NCI-H2081 (cell line): Measurements from ENCODE around the gene ZNF37A.
A peak's percentile ranks its signal among the peaks of the same experiment; 100 is the strongest.
"Not testable (repeated sequence)": the region's sequence is repeated elsewhere in the genome, so short reads cannot be mapped to it uniquely, and the experiment has no call there.

Experiments used
- DNase-seq, 2 experiments: peaks; one replicate each; lab custom pipeline; 2025; lab: John Stamatoyannopoulos, UW

ZNF37A gene

GRCh38 chr10:38094158-38094926 is at the start of gene ZNF37A:
Gene ZNF37A (plus strand): TSS chr10:38094337. CDS start chr10:38096618, 2,281 bp downstream.
- peak; percentile 86 to 94 for DNase-seq

GRCh38 chr10:38045129-38045528 is 49.0 kb upstream of the ZNF37A start:
- DNase-seq, result no peak

DNA sequence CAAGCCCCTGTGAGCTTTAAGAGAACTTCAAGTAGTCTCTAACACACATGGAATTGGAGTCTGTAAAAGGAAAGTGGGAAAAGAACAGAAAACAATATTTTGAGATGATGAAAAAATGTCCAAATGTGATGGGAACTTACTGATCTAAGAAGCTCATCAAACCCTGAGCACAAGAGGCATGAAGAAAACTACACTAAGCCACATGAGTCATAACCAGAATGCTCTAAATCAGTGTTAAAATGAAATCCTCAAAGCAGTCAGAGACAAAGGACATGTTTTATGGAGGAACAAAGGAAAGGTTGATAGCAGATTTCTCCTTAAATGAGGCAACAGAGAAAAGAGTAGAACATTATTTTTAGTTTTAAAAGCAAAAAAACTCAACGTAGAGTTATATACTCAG is 46.5 kb upstream of the ZNF37A start:
- DNase-seq, result no peak

DNA sequence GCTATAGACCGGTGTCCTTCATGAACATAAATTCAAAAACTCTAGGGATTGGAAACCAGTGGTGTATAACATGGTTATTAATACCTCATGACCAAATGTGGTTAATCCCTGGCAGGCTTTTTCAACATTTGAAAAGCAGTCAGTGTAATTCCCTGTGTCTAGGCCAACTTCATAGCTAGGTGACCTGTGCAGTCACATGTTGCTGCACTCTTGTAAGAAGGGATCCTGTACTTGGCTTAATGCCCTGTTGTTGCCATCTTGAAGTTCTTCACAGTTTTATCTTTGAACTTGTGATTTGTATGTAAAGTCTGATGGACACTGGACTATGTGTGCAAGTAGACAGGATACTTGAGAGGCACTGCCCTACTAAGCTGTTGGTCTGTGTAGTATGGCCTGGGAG is 43.9 kb upstream of the ZNF37A start:
- no peak for DNase-seq

DNA sequence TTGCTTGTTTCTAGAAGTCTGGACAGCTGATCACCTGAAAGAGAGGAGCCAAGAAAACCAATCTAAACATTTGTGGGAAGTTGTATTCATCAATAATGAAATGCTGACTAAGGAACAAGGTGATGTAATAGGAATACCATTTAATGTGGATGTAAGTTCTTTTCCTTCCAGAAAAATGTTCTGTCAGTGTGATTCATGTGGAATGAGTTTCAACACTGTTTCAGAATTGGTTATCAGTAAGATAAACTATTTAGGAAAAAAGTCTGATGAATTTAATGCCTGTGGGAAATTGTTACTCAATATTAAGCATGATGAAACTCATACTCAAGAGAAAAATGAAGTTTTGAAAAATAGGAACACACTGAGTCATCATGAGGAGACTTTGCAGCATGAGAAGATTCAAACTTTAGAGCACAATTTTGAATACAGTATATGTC is 39.8 kb upstream of the ZNF37A start:
- DNase-seq, result no peak

- DNase-seq, result not testable (repeated sequence)
These were observed 38.8 kb upstream of the ZNF37A start for GRCh38 chr10:38055274-38055894.

DNA sequence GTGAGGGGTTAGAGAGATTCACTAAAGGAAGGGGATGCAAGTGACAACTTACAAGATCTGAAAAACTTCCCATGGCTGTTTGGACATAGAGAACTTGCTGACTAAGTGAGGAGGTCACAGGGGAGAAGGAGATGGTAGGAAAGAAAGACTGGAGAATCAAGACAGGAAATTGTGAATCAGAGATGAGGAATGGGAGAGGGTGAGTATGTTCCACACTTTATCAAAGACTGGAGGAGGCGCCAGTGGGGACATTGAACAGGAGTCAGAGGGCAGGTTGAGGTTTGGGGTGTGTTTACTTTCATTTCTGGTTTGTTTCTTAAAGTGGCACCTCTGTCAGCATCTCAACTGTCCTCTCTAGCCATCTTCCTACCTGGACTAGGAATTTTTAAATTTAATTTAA is 24.5 kb upstream of the ZNF37A start:
- DNase-seq, result not testable (repeated sequence)

GRCh38 chr10:38070501-38070900 is 23.6 kb upstream of the ZNF37A start:
- DNase-seq, result no peak

DNA sequence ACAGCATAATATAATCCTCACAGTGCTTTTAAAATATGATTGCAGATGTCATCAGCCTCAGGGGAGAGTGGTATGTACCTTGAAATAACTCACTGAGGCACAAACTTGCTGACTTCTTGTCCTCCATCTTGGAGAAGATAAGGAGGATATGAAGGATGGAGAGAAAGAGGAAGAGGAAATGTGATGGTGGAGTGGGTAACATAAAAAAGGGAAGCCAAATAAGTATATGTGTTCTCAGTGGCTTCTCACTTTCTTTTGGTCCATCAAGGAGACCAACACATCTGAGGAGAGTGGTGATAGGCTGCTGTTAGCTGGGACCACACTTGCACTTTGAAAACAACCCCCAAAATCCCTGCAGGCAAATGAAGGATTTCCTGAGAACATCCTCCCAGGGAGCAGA is 21.6 kb upstream of the ZNF37A start:
- no peak for DNase-seq

DNA sequence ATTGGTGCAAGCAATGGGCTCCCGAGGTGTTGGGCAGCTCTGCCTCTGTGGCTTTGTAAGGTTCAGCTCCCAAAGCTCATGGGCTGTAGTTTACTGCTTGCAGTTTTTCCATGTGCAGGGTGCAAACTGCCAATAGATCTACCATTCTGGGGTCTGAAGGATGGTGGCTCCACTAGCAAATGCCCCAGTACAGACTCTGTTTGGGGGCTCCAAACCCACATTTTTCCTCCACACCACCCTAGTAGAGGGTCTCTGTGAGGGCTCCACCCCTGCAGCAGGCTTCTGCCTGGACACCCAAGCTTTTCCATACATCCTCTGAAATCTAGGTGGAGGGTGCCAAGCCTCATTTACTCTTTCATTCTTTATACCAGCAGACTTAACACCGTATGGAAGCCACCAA is 17.4 kb upstream of the ZNF37A start:
- DNase-seq, result no peak

GRCh38 chr10:38093318-38093717 is 819 bp upstream of the ZNF37A start:
- DNase-seq, result not testable (repeated sequence)

GRCh38 chr10:38093816-38094157 is 350 bp upstream of the ZNF37A start:
- no peak for DNase-seq

DNA sequence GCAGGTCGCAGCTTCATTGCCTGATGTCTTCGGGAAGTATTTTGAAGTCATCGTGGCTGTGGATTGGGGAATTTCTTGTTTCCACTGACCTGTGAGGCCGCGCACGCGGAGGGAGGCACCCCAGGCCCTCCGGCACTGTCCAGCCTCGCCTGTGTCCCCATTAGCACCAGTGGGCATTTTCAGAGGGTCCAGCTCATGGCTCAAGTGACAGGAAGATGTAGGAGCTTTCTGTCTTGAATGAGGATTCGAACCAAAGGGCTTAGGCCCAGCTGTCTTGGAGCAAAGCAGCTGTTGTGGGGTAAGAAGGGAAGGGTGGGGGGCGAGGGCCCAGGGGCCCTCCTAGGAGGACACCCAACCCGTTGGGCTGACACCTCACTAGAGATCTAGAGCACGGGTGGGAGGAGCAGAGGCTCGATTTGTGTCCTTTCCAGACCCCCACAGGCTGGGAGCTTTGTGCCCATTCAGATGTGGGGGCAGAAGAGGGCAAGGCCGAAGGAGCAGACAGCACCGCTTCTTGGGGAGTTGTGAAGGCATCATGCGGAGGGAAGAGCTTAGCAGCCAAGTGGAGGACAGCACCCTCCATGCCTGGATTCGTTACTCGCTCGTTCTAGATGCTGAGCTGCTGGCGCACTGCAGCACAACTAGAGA is 914 bp downstream of the ZNF37A start:
- DNase-seq, result no peak

DNA sequence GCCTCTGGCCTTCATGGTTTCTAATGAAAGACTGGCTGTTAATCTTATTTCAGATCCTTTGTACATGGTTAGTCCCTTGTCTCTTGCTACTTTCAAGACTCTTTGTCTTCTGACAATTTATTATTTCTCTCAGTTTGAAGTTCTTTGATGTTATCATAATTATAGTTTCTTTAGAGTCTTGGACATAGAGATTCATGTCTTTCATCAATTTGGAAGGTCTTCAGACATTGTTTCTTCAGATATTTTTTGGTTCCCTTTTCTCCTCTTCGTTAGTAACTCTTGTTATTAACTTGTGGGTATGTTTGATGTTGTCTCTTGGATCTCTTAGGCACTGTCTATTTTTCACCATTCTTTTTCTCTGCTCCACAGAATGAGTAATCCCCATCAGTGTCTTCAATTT is 8.7 kb downstream of the ZNF37A start:
- DNase-seq, result no peak

GRCh38 chr10:38103756-38104155 is 9.6 kb downstream of the ZNF37A start:
- no peak for DNase-seq

DNA sequence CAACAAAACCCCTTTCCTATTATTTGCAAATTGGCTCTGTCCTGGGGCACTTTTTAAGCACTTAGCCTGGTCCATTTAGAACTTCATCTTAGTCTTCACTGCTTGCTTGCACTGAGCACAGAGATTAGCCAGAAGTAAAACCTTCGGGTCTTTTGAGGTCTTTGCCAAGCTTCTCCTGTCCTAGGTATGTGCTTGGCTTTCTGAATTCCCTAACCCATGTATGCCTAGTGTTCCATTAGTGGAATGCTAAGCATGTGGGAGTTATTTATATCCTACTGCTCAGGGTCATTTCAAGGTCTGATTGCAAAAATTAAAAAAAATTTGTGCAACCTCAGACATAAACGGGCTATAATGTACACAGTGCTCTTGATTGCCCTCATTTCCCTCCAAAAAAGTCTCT is 18.0 kb downstream of the ZNF37A start:
- DNase-seq, result no peak

DNA sequence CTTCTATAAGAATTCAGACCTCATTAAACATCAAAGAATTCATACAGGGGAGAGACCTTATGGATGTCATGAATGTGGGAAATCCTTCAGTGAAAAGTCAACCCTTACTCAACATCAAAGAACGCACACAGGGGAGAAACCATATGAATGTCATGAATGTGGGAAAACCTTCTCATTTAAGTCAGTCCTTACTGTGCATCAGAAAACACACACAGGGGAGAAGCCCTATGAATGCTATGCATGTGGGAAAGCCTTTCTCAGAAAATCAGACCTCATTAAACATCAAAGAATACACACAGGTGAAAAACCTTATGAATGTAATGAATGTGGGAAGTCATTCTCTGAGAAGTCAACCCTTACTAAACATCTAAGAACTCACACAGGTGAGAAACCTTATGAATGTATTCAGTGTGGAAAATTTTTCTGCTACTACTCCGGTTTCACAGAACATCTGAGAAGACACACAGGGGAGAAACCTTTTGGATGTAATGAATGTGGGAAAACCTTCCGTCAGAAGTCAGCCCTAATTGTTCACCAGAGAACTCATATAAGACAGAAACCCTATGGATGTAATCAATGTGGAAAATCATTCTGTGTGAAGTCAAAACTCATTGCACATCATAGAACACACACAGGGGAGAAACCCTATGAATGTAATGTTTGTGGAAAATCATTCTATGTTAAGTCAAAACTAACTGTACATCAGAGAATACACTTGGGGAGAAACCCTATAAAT is 24.1 kb downstream of the ZNF37A start:
- no peak for DNase-seq

- no peak for DNase-seq
These were observed 24.9 kb downstream of the ZNF37A start for GRCh38 chr10:38119038-38119437.

GRCh38 chr10:38127812-38128211 is 33.7 kb downstream of the ZNF37A start:
- no peak for DNase-seq

GRCh38 chr10:38143587-38143986 is 49.5 kb downstream of the ZNF37A start:
- no peak for DNase-seq

DNA sequence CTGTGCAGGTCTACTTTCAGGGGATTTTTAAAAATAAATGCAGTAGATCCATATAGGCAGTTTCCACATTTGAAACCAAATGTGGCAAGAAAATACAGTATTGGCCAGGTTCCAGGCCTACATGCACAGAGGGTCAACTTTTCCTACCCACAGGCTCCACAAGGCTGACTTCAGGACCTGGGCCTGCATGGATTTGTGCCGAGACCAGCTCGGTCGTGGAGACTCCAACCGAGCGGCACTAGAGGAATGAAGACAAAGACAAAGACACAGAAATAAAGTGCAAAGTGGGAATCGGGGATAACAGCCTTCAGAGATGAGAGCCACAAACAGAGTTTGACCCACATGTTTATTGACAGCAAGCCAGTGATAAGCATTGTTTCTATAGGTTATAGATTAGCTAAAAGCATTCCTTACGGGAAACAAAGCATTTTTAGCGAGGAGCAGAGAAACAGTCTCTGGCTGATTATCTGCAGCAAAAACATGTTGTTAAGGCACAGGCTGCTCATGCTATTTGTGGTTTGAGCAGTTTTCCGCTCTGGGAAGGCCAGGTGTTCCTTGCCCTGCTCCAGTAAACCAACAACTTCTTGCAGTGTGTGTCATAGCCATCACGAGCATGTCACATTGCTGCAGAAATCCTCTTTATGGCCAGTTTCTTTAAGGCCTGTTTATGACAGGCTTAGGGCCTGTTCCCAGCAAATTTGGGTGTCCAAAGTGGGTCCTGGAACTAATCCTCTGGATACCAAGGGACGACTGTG is 52.6 kb downstream of the ZNF37A start:
- DNase-seq, result no peak

GRCh38 chr10:38147686-38148085 is 53.5 kb downstream of the ZNF37A start:
- DNase-seq, result no peak
